Endometrial microvascular endothelial cells (primary cell): ENCODE data around the gene CD1C. TPM values are rescaled to one million over a fixed set of nuclear protein-coding genes. Genes with fewer than 3 reads are reported as not detected.
"Not testable (repeated sequence)": the region's sequence is repeated elsewhere in the genome, so short reads cannot be mapped to it uniquely, and the experiment has no call there.

Experiments used
- in situ Hi-C: cut with HindIII; loops from 2 replicates; pipeline ENCODE4 v1.10.0; 2017; ENCODE audit warnings: low sequenced_read_pairs, low pct_unique_long_range_greater_than_20kb; ENCODE audit errors: inconsistent ontology term
- total RNA-seq: library from RNA; depleted of rRNA; stranded (reverse); fragments of >200 nt; gene quantifications from one replicate; pipeline ENCODE4 v1.2.3, GENCODE V29; 2015; ENCODE audit errors: inconsistent ontology term

Gene CD1C
- not detected for total RNA-seq

GRCh38 chr1:158289811-158290210, at the start of gene CD1C:
TSS of gene CD1C (plus strand) at chr1:158289923. CDS start at chr1:158290065, 142 bp downstream.
- in situ Hi-C loops, result no loop called here

GRCh38 chr1:158246650-158247049, 43.1 kb upstream of the CD1C start:
- in situ Hi-C loops, result no loop called here

DNA sequence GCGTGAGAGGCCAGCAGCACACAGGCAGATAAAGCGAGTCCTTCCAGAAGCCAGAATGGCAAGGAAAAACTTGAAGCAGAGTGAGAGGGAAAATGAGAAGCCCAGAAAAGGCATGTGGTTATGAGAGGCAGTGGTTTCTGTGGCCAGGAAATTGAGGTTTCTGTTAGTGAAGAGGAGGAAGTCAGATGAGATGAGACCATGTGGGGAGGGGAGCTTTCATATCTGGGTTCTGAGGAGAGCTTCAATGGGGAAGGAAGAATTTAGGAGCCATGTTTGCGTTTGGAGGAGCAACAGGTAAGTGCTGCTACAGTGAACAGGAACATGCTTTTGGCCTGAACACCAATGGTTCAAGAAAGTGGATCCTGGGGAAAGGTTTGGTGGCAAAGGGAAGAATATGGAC, 41.6 kb upstream of the CD1C start:
- in situ Hi-C loops, result no loop called here

- in situ Hi-C loops, result no loop called here
Measured at GRCh38 chr1:158248771-158249170, 41.0 kb upstream of the CD1C start.

GRCh38 chr1:158249646-158250045, 40.1 kb upstream of the CD1C start:
- in situ Hi-C loops, result no loop called here

- in situ Hi-C loops, result no loop called here
Measured at GRCh38 chr1:158251163-158251562, 38.6 kb upstream of the CD1C start.

- in situ Hi-C loops, result no loop called here
Measured at GRCh38 chr1:158255656-158256055, 34.1 kb upstream of the CD1C start.

GRCh38 chr1:158256747-158257146, 33.0 kb upstream of the CD1C start:
- in situ Hi-C loops, result not testable (repeated sequence)

DNA sequence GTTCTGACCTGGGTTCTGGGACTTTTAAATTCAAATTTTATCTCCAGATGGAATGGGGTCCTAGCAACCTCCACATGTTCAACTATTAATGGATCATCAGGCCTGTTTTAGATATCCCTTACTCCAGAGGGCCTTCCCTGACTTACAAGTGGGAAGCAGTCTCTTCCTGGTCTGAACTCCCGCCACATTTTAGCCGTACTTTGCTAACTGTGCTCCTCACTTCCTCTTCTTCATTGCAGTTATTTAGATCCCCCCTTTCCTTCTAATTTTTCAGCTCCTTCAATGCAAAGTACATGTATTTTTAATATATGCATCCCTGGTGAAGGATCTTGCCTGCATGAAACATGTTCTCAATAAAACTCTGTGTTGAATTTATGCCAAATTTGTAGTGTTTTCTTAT, 31.8 kb upstream of the CD1C start:
- in situ Hi-C loops, result no loop called here

DNA sequence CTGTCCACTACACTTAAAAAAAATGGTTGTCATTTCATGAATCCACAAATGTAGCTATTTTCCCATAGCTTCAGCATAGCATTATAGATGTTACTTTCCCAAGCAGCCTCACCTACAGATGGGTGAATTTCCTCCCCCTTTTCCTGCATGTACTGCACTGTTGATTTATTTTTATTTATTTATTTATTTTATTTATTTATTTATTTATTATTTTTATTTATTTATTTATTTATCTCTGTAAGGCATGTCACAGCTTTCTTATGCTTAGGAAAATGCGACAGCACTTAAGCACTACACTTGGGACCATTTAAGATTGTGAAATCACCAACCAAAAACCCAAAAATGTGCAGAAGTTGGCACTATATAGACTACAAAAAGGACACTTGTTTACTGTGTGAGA, 30.6 kb upstream of the CD1C start:
- in situ Hi-C loops, result no loop called here

DNA sequence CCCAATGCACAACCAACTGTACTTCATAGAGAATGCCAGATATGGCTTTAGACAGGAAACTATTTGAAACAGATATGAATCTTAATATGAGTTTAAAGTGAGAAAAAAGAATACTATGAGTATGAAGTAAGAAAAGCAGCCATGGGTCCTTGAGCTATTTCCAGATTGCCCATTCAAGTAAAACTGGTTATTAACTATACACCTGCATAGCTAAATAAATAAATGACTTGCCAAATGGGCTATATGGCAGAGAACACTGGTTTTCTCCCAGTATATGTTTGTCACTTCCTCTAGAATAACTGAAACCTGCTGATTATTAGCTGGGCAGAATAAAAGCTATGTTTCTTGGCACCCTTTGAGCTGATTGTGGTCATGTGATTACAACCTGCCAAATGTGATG, 17.0 kb upstream of the CD1C start:
- in situ Hi-C loops, result no loop called here

DNA sequence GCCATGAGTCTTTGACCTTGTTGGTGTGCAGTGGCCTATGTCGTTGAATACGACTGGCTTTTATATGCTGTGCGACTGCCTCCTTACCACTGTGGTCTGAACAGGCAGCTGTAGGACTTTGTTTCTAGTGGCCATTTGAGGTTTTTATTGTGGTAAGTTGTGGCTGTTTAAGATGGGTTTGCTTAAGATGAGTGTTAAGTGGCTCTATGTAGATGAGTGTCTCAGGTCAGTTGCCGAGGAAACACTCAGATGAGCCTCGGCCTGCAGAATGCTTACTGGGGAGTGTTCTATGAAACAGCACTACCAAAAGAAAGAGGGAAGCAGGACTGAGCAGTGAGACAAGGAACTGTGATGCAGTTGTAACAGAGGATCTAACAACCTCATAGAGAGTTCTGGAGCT, 14.9 kb upstream of the CD1C start:
- in situ Hi-C loops, result no loop called here

GRCh38 chr1:158282421-158282820, 7.3 kb upstream of the CD1C start:
- in situ Hi-C loops, result not testable (repeated sequence)

- in situ Hi-C loops, result no loop called here
Measured at GRCh38 chr1:158283965-158284364, 5.8 kb upstream of the CD1C start.

DNA sequence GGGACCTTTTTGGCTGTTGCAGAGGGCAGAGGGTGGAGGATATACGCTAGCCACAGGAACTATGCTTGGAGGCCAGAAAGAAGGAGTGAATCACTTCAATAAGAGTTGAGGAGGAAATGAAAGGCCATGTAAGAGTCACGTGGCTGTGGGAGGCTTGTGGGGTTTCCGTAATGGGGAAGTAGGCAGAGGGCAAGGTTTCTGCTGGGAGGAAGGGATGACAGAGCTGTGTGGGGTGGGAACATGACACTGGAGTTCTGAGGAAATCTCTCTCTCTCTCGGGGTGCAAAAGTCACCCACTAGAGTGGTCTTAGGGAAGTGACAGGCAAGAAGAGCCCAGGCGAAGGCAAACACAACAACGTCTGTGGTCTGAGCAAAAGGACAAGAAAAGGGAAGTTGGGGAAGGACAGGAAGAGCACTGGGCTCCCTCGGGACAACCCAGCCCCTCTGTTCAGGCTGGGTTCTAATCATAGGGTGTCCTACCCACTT, 3.9 kb upstream of the CD1C start:
- in situ Hi-C loops, result no loop called here

DNA sequence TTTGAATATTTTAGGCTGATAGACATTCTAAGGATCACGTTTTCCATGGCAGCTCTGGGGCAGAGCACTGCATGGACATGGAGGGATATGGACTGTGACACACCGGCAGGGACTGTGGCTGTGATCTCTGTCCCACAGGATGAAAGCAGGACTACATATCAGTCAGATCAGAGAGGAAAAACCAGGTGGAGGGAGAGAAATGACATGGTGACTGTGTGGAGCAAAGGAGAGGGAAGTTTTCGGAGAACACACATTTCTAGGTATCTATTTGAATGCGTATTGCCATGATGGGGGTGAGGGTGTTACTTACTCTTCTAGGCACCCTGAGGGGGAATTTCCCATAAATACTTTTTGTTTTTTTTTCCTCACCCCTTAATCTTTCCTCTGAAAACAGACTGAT, 3.2 kb upstream of the CD1C start:
- in situ Hi-C loops, result no loop called here

GRCh38 chr1:158286941-158287346, 2.8 kb upstream of the CD1C start:
- in situ Hi-C loops, result no loop called here

DNA sequence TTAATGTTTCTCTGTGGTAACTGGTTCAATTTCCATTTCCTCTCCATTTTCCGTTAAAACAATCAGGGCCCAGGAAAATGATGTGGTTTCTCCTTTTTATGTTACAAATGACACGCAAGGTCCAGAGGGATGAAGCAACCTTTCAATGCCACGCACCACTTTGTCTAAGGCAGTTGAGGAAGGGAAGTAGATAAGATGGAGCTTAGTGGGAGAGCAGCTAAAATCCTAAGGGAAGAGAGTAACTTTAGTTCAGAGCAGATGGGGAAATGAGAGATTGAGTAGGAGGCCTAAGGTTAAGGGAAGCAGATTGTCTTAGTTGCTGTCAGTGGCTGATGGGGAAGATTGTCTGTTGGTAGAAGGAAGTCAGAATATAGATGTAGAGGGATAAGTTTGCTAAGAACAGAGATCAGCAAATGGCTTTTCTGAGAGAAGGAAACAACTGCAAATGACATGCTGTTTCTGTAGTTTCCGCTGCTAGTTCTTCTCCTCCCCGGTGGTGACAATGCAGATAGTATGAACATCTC, 660 bp downstream of the CD1C start:
- in situ Hi-C loops, result no loop called here

DNA sequence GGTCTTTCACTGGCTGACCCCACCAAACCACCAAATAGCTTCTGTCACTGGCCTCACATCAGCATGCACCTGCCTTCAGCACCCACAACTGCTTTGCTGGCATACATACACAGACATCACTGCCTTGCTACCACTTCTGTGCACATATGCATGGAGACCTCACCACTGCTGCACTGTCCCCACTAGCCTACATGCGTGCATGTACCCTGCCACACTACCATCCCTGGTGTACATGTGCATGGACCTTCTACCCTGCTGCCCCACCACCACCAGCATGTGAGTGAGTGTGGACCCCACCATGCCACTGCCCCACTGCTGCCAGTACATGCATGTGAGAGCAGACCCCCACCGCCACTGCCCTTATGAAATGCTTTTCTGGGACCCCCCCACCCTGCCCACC, 6.1 kb downstream of the CD1C start:
- in situ Hi-C loops, result no loop called here

DNA sequence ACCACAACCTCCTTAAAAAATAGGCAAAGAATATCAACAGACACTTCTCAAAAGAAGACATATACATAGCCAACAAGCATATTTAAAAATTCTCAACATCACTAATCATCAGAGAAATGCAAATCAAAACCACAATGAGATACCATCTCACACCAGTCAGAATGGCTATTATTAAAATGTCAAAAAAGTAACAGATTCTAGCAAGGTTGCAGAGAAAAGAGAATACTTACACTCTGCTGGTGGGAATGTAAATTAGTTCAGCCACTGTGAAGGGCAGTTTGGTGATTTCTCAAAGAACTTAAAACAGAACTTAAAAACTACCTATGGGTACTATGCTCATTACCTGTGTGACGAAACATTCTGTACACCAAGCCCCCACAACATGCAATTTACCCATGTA, 20.9 kb downstream of the CD1C start:
- in situ Hi-C loops, result no loop called here

- in situ Hi-C loops, result no loop called here
Measured at GRCh38 chr1:158311066-158311465, 21.3 kb downstream of the CD1C start.
